ENCODE results near the gene CACNG3. TPM values are rescaled to one million over a fixed set of nuclear protein-coding genes. Genes with fewer than 3 reads are reported as not detected.

Gene CACNG3
- not detected in 2 replicates for total RNA-seq

DNA sequence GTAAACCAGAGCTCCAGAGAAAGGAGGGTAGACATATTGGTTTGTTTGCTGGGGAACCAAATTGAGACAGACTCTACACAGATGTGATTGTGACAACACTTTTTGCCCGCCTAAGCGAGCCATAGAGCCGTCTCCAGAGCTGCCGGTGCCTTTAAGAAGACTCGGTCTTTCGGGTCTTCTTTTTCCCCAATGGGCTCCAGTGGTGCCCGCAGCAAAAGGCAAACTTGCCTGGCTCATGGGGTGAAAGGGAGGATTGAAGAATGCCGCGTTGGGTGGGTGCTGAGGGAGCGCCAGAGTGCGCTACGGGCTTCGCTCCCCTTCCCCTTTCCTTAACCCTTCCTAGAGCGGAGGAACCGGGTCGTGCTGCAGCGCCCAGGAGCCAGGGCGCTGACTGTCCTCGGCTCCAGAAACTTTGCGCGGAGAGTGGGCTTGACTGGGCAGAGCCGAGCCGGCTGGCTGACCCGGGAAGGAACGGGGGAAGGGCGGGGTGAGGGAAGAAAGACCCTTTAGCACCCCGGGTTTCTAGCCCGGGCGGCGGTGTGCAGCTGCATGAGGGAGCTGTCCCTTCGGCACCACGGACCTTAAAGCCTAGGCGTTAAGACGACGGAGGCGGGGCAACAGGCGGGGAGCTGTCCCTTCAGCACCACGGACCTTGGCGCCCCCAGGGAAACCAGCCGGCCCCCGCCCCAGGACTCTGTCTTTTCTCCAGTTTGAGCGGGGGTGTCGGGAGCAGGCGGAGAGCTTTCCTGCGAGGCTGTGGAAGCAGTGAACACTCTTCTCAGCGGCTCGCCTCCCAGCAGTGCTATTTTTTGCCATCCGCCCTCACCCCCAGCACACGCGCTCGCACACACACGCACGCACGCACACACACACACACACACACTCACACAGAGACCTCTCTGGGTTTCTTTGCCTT is at the start of gene CACNG3:
CACNG3 (plus strand) TSS at position 880 of the 916 bp plus-strand sequence. CDS start 420 bp downstream, outside the sequence.

Small RNA genes within 50 kb of the gene (small RNA-seq; reads per million reads assigned to genes)
- not detected for gene RF00408 (ENCODE audit: low replicate concordance)
- gene RNU7-24P (ENCODE audit: low replicate concordance), result not detected
